PC-9 (cell line): Measurements from ENCODE around the gene E4F1. TPM values are rescaled to one million over a fixed set of nuclear protein-coding genes. Genes with fewer than 3 reads are reported as not detected.

ENCODE experiments used
- BruUV-seq: library from RNA; stranded (reverse); fragments of 400-500 nt; replicated peaks from 2 replicates; lab custom pipeline; 2021; lab: Mats Ljungman, UMichigan
- CTCF ChIA-PET: fragments of 300-600 bp; sonication (Branson Sonifier 250); formaldehyde crosslinking; loops from one replicate; lab custom pipeline; 2022; ENCODE audit warnings: antibody characterized with exemption; lab: Charles Lee
- POLR2A ChIA-PET: fragments of 300-600 bp; sonication (Branson Sonifier 250); formaldehyde crosslinking; loops from one replicate; lab custom pipeline; 2022; ENCODE audit warnings: antibody characterized with exemption; ENCODE audit not compliant: unreplicated experiment; lab: Charles Lee
- DNase-seq, 2 experiments: peaks; one replicate each; pipeline versions ENCODE4 v3.0.0 to v3.0.0-alpha.2; 2015 to 2022; ENCODE audit warnings: mixed read lengths in 1 of 2
- H2AFZ ChIP-seq: fragments of 200-600 bp; sonication (generic); 2 replicates; pipeline ENCODE4 v1.8.1; 2017; ENCODE audit warnings: antibody characterized with exemption
- H3F3A ChIP-seq: fragments of 200-600 bp; sonication (generic); 2 replicates; pipeline ENCODE4 v1.8.1; 2017; ENCODE audit warnings: antibody characterized with exemption, mild to moderate bottlenecking, low read depth; ENCODE audit not compliant: insufficient read depth
- H3K27ac ChIP-seq: fragments of 200-600 bp; sonication (generic); 2 replicates; pipeline ENCODE4 v1.6.1; 2016; ENCODE audit warnings: mixed run types
- H3K27me3 ChIP-seq: fragments of 200-600 bp; sonication (generic); 2 replicates; pipeline ENCODE4 v1.6.1; 2016; ENCODE audit warnings: low read depth, mixed run types; ENCODE audit not compliant: insufficient read depth
- H3K36me3 ChIP-seq: fragments of 200-600 bp; sonication (generic); 2 replicates; pipeline ENCODE4 v1.6.1; 2016; ENCODE audit warnings: low read depth, mixed run types
- H3K4me1 ChIP-seq: fragments of 200-600 bp; sonication (generic); replicated peaks from 2 replicates; pipeline ENCODE4 v1.6.1; 2016; ENCODE audit warnings: mixed run types; ENCODE audit not compliant: insufficient read depth
- H3K4me2 ChIP-seq: fragments of 200-600 bp; sonication (generic); 2 replicates; pipeline ENCODE4 v1.6.1; 2017; ENCODE audit warnings: mixed run types
- H3K4me3 ChIP-seq: fragments of 200-600 bp; sonication (generic); 2 replicates; pipeline ENCODE4 v1.6.1; 2016; ENCODE audit warnings: mixed run types
- H3K79me2 ChIP-seq: fragments of 200-600 bp; sonication (generic); 2 replicates; pipeline ENCODE4 v1.6.1; 2017; ENCODE audit warnings: low read depth, mixed run types
- H3K9me2 ChIP-seq: fragments of 200-600 bp; sonication (generic); 2 replicates; pipeline ENCODE4 v1.8.1; 2017; ENCODE audit warnings: mild to moderate bottlenecking; ENCODE audit not compliant: insufficient read depth
- H3K9me3 ChIP-seq: fragments of 200-600 bp; sonication (generic); 2 replicates; pipeline ENCODE4 v1.8.1; 2016; ENCODE audit warnings: low read depth; ENCODE audit not compliant: insufficient read depth
- H4K20me1 ChIP-seq: fragments of 200-600 bp; sonication (generic); 2 replicates; pipeline ENCODE4 v1.8.1; 2017; ENCODE audit not compliant: insufficient read depth
- EZH2 ChIP-seq: fragments of 200-600 bp; sonication (generic); IDR thresholded peaks from 2 replicates; pipeline ENCODE4 v1.8.0; 2017; ENCODE audit warnings: antibody characterized with exemption, low read depth
- intact Hi-C: fragments of 100-400 bp; cut with micrococcal nuclease; formaldehyde crosslinking; loops from one replicate; pipeline ENCODE4 v1.10.0; 2022; ENCODE audit not compliant: unreplicated experiment
- total RNA-seq: library from RNA; stranded (reverse); gene quantifications from 2 replicates; pipeline ENCODE4 v1.2.3, GENCODE V29; 2021
- TF ChIP-seq, protein P1 (sequence below): fragments of 200-600 bp; sonication (generic); conservative IDR thresholded peaks from 2 replicates; pipeline ENCODE4 v1.6.1; 2017; ENCODE audit warnings: mixed run types, antibody characterized with exemption, mild to moderate bottlenecking, moderate library complexity

Gene E4F1
- total RNA-seq, 1 experiment from 2014 or later = 38.8 TPM

DNA sequence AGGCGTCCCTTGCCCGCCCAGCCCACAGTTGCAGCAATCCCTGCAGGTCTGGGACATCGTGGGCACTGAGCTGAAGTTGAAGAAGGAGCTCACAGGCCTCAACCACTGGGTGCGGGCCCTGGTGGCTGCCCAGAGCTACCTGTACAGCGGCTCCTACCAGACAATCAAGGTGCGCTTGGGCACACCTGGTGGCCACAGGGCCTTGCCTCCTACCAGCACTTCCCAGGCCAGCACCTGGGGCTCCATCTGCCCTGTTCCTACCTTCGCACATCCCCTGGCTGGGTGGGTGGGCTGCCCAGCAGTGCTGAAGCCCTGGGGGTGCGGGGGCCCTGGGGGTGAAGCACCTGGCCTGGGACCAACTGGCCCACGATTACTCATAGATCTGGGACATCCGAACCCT, 47.9 kb upstream of the E4F1 start:
- TF ChIP-seq, protein P1, sequence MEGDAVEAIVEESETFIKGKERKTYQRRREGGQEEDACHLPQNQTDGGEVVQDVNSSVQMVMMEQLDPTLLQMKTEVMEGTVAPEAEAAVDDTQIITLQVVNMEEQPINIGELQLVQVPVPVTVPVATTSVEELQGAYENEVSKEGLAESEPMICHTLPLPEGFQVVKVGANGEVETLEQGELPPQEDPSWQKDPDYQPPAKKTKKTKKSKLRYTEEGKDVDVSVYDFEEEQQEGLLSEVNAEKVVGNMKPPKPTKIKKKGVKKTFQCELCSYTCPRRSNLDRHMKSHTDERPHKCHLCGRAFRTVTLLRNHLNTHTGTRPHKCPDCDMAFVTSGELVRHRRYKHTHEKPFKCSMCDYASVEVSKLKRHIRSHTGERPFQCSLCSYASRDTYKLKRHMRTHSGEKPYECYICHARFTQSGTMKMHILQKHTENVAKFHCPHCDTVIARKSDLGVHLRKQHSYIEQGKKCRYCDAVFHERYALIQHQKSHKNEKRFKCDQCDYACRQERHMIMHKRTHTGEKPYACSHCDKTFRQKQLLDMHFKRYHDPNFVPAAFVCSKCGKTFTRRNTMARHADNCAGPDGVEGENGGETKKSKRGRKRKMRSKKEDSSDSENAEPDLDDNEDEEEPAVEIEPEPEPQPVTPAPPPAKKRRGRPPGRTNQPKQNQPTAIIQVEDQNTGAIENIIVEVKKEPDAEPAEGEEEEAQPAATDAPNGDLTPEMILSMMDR = no peak
- no peak for TF ChIP-seq EZH2
- H4K20me1 ChIP-seq = peaks cover 7% of the 10 kb centered on the region; the same call in 1 of the 2 replicates
- CTCF ChIA-PET = no interaction called here
- POLR2A ChIA-PET = no interaction called here
- H3K27ac ChIP-seq = no peak overlapping the region
- no peaks in the 10 kb centered on the region for H3K79me2 ChIP-seq
- no peaks in the 10 kb centered on the region; the same call in 1 of the 2 replicates for H3F3A ChIP-seq
- H3K9me2 ChIP-seq = no peaks in the 10 kb centered on the region
- no peaks in the 10 kb centered on the region for H3K4me1 ChIP-seq
- H3K9me3 ChIP-seq = no peaks in the 10 kb centered on the region
- intact Hi-C loops = no loop called here
- no peak for DNase-seq
- no peak overlapping the region for H3K4me3 ChIP-seq
- no peaks in the 10 kb centered on the region for H3K36me3 ChIP-seq
- H3K4me2 ChIP-seq = no peak overlapping the region
- H3K27me3 ChIP-seq = no peaks in the 10 kb centered on the region
- H2AFZ ChIP-seq = no peak overlapping the region
- no TSS peak for BruUV-seq

- H4K20me1 ChIP-seq = peaks cover 7% of the 10 kb centered on the region; the same call in 1 of the 2 replicates
- H3K4me1 ChIP-seq = no peaks in the 10 kb centered on the region
- H3K27ac ChIP-seq = no peak overlapping the region
- intact Hi-C loops = no loop called here
- H3K4me3 ChIP-seq = no peak overlapping the region
- H2AFZ ChIP-seq = no peak overlapping the region
- BruUV-seq = no TSS peak
- no peaks in the 10 kb centered on the region for H3K36me3 ChIP-seq
- DNase-seq = no peak
- ChIA-PET CTCF (no interaction called here), POLR2A (no interaction called here)
- no peak for TF ChIP-seq EZH2
- TF ChIP-seq, protein P1 = no peak
- no peaks in the 10 kb centered on the region for H3K9me2 ChIP-seq
- no peaks in the 10 kb centered on the region for H3K27me3 ChIP-seq
- no peak overlapping the region for H3K4me2 ChIP-seq
- no peaks in the 10 kb centered on the region for H3K9me3 ChIP-seq
- no peaks in the 10 kb centered on the region; the same call in 1 of the 2 replicates for H3F3A ChIP-seq
- no peaks in the 10 kb centered on the region for H3K79me2 ChIP-seq
Observed at GRCh38 chr16:2176047-2176446, 47.3 kb upstream of the E4F1 start.

- Histone ChIP-seq H3K27ac (no peak overlapping the region), H4K20me1 (0 out of 2 replicates have a peak, but pooled peaks cover 5% of the 10 kb centered on the region), H3K4me2 (no peak overlapping the region), H3K9me2 (no peaks in the 10 kb centered on the region), H3K79me2 (no peaks in the 10 kb centered on the region), H2AFZ (no peak overlapping the region), H3K4me3 (no peak overlapping the region), H3K9me3 (no peaks in the 10 kb centered on the region), H3K36me3 (no peaks in the 10 kb centered on the region), H3K27me3 (no peaks in the 10 kb centered on the region), H3F3A (no peaks in the 10 kb centered on the region; the same call in 1 of the 2 replicates), H3K4me1 (no peaks in the 10 kb centered on the region)
- TF ChIP-seq EZH2 = no peak
- TF ChIP-seq, protein P1 = no peak
- POLR2A ChIA-PET = no interaction called here
- intact Hi-C loops = no loop called here
- CTCF ChIA-PET = no interaction called here
- DNase-seq = no peak
- BruUV-seq = no TSS peak
Observed at GRCh38 chr16:2177101-2177500, 46.3 kb upstream of the E4F1 start.
